GM21526 (cell line): ENCODE measurements around the gene C2CD5.
"Not testable (repeated sequence)": the region's sequence is repeated elsewhere in the genome, so short reads cannot be mapped to it uniquely, and the experiment has no call there.

Experiments used
- ATAC-seq: cut with Tn5 transposase; IDR thresholded peaks from one replicate; pipeline ENCODE4 v1.9.1; 2021; ENCODE audit warnings: moderate library complexity; ENCODE audit not compliant: unreplicated experiment, low FRiP score

Gene C2CD5, protein sequence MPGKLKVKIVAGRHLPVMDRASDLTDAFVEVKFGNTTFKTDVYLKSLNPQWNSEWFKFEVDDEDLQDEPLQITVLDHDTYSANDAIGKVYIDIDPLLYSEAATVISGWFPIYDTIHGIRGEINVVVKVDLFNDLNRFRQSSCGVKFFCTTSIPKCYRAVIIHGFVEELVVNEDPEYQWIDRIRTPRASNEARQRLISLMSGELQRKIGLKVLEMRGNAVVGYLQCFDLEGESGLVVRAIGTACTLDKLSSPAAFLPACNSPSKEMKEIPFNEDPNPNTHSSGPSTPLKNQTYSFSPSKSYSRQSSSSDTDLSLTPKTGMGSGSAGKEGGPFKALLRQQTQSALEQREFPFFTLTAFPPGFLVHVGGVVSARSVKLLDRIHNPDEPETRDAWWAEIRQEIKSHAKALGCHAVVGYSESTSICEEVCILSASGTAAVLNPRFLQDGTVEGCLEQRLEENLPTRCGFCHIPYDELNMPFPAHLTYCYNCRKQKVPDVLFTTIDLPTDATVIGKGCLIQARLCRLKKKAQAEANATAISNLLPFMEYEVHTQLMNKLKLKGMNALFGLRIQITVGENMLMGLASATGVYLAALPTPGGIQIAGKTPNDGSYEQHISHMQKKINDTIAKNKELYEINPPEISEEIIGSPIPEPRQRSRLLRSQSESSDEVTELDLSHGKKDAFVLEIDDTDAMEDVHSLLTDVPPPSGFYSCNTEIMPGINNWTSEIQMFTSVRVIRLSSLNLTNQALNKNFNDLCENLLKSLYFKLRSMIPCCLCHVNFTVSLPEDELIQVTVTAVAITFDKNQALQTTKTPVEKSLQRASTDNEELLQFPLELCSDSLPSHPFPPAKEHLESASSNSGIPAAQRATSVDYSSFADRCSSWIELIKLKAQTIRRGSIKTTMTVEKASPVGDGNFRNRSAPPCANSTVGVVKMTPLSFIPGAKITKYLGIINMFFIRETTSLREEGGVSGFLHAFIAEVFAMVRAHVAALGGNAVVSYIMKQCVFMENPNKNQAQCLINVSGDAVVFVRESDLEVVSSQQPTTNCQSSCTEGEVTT

DNA sequence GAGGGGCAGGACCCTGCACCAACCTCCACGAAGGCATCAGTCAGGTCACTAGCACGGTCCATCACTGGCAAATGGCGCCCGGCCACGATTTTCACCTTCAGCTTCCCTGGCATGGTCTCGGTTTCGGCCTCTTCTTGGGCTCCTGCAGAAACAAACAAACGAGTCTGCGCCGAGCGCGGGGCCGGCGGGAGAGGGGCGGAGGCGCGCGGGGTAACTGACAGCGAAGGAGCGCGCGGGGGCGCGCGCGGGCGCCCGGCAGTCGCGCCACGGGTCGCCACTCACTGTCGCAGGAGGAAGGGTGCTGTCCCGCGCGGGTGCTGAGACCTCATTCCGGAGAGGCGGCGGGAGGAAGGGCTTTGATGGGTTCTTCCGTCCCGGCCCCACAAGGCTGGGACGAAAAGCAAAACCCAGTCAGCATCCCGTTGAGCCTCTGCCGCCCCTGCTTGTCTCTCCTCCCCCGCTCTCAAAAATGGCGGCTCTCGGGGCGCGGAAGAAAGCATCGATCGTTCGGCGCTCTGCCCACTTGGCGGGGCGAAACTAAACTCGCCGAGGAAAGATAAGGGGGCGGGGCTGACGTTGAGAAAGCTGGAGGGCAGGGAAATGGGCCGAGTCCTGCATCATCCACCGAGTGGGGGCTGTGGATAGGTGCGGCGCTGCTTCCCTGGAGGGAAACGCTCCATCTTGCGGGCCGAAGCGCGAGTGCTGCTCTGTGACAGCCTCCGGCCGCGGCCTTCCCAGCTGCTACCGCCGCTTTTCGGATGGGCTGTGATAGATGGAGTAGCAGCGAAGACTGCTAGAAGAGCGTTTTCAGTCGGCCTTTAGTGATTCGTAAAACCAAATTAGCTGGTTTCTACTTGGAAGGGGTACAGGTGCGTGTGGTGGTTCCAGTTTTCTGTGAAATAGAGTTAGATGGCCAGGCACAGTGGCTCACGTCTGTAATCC is at the start of gene C2CD5:
Gene C2CD5, minus strand, starts transcription at position 505 of the 942 bp plus-strand sequence. Its CDS starts 392 bp downstream, at position 113.
- peak; percentile 82 for ATAC-seq

- no peak for ATAC-seq
Observed at GRCh38 chr12:22593864-22594263, 49.5 kb upstream of the C2CD5 start.

DNA sequence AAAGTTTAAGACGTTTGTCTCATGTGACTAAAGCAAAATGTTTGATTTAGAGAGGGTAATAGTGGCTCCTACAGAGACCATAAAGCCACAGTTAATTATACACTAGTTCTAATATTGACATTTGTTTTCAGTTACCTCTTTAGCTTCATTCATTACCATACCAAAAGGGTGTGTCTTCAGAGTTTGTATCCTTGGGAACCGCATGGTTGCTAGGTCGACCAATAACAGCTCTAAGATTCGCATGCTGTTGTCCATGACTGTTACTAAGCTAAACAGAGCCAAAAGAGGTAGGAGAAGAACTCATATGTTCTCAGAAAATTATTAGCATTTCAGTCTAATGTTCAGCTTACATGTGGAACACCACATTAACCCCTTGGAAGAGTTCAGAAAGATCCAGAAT is 44.5 kb upstream of the C2CD5 start:
- no peak for ATAC-seq

GRCh38 chr12:22578328-22578727 is 34.0 kb upstream of the C2CD5 start:
- ATAC-seq, result no peak

- no peak for ATAC-seq
Observed at GRCh38 chr12:22577667-22578066, 33.3 kb upstream of the C2CD5 start.

DNA sequence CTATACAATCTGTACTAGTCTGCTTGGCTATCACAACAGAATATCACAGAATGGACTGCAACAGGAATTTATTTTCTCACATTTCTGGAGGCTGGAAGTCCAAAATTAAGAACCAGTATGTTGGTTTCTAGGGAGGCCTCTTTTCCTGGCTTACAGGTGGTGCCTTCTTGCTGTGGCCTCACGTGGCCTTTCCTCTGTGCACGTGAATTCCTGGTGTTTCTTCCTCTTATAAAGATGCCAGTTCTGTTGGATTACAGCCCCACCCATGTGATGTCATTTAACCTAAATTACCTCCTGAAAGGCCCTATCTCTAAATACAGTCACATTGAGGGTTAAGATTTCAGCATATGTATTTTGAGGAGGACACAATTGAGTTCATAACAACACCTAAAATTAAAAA is 32.1 kb upstream of the C2CD5 start:
- ATAC-seq, result no peak

DNA sequence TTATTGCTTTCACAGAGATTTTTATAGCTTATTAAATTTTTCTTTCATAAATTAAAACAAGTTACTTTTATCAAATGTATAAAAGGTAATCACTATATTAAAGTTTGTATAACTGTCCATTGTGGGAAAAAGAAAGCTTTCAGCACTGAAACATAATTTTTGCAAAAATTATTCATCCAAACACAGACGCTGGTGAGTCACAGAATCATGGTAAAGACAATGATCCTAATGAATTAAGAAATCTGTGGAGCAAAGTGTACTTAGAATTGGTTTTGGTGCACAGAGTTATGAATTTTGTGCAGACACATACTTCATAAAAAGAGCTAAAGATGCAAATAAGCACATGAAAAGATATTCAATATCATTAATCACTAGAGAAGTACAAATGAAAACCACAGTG is 31.7 kb upstream of the C2CD5 start:
- no peak for ATAC-seq

DNA sequence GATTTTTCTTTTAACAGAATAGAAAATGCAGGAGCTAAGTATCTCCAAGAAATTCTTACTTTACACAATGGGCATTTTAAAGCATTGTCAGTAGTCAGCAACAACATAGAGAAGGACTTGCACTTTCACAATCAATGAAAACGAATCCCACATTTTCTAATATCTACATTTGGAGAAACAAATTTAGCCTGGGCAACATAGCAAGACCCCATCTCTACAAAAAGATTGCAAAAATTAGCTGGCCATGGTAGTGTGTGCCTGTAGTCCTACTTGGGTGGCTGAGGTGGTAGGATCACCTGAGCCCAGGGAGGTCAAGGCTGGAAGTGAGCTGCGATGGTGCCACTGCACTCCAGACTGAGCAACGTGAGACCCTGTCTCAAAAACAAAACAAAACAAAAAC is 30.6 kb upstream of the C2CD5 start:
- no peak for ATAC-seq

GRCh38 chr12:22573181-22573580 is 28.8 kb upstream of the C2CD5 start:
- no peak for ATAC-seq

DNA sequence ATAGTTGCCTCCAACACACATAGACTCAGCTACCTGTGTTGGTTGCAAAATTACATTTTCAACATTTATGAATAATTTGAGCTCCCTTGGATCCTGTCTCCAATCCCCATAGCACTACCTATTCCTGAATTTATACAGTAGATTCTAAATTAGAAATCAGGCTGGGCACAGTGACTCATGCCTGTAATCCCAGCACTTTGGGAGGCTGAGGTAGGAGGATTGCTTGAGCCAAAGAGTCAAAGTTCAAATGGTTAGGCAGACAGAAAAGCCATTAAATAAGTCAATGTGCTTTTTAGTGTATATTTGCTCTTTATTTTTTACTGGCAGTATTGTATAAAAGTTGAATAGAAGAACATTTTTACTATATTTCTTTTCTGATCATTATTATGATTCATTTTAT is 24.9 kb upstream of the C2CD5 start:
- no peak for ATAC-seq

DNA sequence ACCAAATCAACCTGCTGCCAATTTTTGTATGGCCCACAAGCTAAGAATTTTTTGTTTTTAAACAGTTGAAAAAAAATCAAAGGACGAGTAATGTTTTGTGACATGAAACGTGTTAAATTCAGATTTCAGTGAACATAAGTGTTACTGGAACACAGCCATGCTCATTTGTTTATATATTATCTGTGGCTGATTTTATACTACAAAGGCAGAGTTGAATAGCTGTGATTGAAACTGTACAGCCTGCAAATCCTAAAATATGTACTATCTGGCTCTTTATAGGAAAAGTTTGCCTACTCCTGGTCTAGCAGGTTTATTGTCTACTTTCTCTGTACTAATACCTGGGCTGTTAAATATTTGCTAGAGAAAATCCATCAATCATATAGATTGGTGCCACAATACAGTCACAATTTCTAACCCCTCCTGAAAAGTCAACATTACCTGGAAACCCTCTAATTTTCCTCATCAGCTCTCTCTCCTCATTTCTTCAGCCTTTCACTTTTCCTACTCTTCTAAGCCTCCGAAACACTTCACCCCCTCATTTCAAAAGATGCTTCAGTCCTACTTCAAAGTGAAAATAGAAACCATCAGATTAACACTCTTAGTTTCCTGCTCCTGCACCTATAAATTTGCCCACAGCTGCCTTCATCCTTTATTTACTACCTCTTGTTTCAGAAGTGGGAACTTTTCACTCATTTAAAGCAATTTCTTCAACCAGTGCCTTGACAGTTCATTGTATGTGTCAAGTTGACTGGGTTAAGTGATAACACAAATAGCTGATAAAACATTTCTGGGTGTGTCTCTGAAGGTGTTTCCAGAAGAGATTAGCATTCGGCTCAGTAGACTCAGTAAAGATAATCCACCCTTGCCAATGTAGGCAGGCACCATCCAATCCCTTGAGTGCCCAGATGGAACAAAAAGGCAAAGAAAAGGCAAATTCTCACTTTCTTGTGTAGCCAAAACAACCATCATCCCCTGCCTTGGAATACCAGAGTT is 18.0 kb upstream of the C2CD5 start:
- no peak for ATAC-seq

GRCh38 chr12:22554750-22555149 is 10.4 kb upstream of the C2CD5 start:
- ATAC-seq, result not testable (repeated sequence)

- ATAC-seq, result no peak
Observed at GRCh38 chr12:22551624-22552023, 7.3 kb upstream of the C2CD5 start.

GRCh38 chr12:22545255-22545654 is 913 bp upstream of the C2CD5 start:
- ATAC-seq, result no peak

DNA sequence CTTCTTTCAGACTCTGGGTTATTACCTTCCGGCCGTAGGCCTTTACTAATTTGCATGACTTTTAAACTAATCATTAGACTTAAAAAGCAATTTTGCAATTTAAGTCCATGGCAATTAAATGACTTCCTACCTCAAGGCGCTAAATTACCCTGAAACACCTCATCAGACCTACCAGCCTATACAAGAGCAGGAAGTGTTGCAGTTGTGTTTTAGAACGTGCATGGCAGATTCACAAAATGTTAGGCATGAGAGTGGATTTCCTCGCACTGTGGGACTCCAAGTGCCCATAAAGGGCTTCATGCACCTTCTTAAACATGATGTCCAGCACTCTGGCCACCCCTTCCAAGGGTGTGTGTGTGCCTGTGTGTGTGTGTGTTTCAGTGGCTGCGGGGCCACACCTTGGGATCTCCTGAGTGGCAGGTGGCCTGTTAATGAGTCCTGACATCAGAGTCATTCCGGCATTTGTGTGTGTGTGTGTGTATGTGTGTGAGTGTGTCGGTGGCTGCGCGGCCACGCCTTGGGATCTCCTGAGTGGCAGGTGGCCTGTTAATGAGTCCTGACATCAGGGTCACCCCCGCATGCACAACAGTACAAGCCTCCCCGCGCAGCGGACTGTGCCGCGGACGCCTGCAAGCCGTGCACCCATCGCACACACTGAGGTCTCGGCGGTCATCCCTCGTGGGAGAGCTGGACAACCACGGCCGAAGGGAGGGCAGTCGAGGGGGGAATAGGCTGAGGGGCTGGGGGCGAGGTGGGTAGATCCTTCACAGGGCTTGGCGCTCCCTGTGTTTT is 900 bp downstream of the C2CD5 start:
- ATAC-seq, result peak; percentile 36

DNA sequence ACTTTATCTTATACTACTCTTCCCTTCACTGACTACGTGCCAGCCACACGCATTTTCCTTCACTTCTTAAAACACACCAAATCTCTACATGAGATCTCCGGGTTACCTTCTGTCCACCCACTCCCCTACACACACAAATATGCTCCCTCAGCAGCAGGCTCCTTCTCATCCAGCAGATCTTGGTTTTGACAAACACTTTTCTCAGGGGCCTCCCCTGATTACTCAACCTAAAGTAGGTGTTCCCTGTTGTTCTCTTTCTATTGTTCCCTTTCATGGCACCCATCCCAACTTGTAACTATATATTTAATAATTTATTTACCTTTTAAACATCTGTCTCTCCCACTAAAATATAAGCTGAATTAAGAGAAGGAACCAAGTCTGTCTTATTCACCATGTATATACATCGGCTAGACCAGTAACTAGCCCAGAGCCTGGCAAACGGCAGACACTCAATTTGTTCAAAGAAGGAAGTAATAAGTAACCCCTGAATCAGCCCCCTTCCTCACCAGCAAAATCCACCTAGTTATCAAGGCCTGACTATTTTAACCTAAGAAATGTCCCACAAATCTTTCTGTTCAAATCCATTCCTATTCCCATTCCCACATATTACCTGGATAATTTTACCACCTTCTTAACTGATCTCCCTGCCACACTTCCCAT is 2.7 kb downstream of the C2CD5 start:
- no peak for ATAC-seq

DNA sequence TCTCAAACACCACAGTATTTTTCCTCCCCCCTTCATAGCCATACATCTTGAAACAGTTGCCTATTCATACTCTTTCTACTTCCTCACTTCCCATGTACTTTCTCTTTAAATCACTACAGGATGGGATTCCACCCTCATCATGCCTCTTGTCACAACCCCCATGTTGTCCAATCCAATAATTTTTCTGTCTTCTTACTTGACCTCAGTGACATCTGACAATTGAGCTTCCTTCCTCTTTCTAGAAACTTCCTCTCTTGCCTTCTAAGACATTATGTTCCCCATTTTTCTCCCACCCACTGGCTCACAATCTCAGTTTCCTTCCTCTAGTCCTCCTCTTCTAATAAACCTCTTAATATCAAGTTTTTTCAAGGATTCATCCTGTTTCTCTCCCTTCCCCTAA is 5.3 kb downstream of the C2CD5 start:
- no peak for ATAC-seq

DNA sequence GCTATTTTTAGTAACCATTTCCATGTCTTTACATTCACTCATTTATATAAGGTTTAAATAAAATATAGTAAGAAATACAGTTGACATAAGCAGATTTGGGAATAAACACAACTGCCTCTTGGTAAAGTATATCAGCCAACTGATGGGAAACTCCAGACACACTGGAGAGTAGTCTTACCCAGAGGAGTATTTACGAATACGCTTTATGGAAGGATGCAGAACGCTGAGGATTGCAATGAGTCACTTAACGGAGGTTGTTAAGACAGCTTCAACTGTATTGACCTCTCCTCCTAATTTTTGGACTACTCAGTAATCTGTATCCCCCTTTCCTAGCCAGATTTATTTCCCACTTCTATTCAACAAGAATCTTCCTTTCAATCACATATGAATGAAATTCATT is 6.0 kb downstream of the C2CD5 start:
- ATAC-seq, result no peak
